PC-9 (cell line): Measurements from ENCODE around the gene DPM2.
A peak's percentile ranks its signal among the peaks of the same experiment; 100 is the strongest.

ENCODE experiments used
- EZH2 ChIP-seq: fragments of 200-600 bp; sonication (generic); IDR thresholded peaks from 2 replicates; pipeline ENCODE4 v1.8.0; 2017; ENCODE audit warnings: antibody characterized with exemption, low read depth
- TF ChIP-seq, protein P1 (sequence below): fragments of 200-600 bp; sonication (generic); conservative IDR thresholded peaks from 2 replicates; pipeline ENCODE4 v1.6.1; 2017; ENCODE audit warnings: mixed run types, antibody characterized with exemption, mild to moderate bottlenecking, moderate library complexity

- TF ChIP-seq, protein P1, sequence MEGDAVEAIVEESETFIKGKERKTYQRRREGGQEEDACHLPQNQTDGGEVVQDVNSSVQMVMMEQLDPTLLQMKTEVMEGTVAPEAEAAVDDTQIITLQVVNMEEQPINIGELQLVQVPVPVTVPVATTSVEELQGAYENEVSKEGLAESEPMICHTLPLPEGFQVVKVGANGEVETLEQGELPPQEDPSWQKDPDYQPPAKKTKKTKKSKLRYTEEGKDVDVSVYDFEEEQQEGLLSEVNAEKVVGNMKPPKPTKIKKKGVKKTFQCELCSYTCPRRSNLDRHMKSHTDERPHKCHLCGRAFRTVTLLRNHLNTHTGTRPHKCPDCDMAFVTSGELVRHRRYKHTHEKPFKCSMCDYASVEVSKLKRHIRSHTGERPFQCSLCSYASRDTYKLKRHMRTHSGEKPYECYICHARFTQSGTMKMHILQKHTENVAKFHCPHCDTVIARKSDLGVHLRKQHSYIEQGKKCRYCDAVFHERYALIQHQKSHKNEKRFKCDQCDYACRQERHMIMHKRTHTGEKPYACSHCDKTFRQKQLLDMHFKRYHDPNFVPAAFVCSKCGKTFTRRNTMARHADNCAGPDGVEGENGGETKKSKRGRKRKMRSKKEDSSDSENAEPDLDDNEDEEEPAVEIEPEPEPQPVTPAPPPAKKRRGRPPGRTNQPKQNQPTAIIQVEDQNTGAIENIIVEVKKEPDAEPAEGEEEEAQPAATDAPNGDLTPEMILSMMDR = peak; percentile 88
- TF ChIP-seq EZH2 = no peak
Measured at GRCh38 chr9:127942216-127943010, 4.8 kb upstream of the DPM2 start.
